ENCODE data around the gene PPP1R16B. TPM values are rescaled to one million over a fixed set of nuclear protein-coding genes. Genes with fewer than 3 reads are reported as not detected.

PPP1R16B gene
- total RNA-seq, 1 experiment from 2014 or later: 19.8 TPM

DNA sequence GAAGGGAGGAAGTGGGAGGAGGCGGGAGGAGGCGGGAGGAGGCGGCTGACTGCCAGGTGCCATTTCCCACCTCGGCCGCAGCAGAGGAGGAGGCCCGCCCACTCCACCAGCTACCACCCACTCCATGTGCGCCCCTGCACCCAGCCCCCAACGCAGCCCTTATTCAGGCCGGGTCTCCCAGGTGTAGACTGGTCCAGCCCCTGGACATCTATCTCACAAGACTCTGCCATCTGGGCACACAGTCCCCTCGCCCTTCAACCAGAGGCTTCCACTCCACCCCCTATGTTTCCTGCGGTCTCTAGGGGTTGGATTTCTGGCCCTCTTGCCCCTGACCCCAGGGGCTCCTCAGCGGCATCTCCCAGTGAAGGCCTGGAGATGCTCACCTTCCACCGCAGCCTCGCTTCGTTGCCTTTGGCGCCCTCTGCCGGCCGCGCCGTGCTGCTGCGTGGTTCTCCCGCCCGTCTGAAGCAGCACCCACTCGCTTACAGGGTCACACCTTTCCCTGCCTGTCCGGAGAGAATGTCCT lies 88.1 kb downstream of the PPP1R16B start:
- H3K4me3 ChIP-seq (ENCODE audit: insufficient read depth, low read depth, low read length): peak overlapping the region; percentile 16; the same call in 1 of the 2 replicates

DNA sequence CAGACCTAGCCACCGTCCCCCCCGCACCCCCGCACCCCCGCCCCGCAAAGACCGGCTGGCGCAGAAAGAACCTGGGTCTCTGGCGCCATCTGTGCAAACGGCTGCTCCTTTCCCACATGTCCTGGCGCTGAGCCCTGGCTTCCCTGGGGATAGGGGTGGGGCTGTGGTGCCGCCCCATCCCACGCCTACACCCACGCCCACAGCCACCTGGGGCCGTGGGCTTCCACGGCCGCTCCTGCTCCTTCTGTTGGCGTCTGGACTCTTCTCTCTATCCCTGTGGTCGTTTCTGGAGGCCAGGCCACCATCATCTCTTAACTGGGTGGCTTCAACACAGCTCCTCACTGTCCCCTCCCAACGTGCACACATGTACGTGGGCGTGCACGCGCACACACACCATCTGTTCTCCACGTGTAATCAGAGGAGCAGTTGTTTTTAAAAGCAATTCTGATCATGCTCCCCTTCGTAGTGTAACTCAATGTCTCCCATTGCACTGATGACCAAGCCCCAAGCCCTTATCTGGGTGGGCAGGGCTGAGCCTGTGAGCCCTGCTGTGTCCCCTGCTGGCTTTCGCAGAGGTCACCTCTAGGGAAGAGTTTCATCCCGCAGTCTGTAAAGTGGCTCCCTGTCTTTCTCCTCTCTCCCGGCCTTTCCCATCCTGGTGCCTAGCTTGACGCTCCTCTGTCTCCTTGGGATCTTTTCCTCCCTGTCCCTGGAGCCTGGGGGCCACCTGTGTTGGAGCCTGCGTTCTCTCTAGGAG lies 88.8 kb downstream of the PPP1R16B start:
- no peak overlapping the region for H3K4me3 ChIP-seq (ENCODE audit: insufficient read depth, low read depth, low read length)
- H3K27me3 ChIP-seq (ENCODE audit: control insufficient read depth, insufficient read depth, low read length): no peaks in the 10 kb centered on the region
- H3K36me3 ChIP-seq (replicated peaks; ENCODE audit: control insufficient read depth, insufficient read depth, low read length): no peaks in the 10 kb centered on the region; the same call in 1 of the 2 replicates
- peak; percentile 48 for DNase-seq

More for the DNA sequence above, 88.1 kb downstream of the PPP1R16B start:
- peak; percentile 96 for DNase-seq
- no peaks in the 10 kb centered on the region; the same call in 1 of the 2 replicates for H3K36me3 ChIP-seq (replicated peaks; ENCODE audit: control insufficient read depth, insufficient read depth, low read length)
- H3K27me3 ChIP-seq (ENCODE audit: control insufficient read depth, insufficient read depth, low read length): no peaks in the 10 kb centered on the region

- H3K27me3 ChIP-seq (ENCODE audit: control insufficient read depth, insufficient read depth, low read length): no peaks in the 10 kb centered on the region
- DNase-seq: no peak
- no peak overlapping the region for H3K4me3 ChIP-seq (ENCODE audit: insufficient read depth, low read depth, low read length)
- H3K36me3 ChIP-seq (replicated peaks; ENCODE audit: control insufficient read depth, insufficient read depth, low read length): no peaks in the 10 kb centered on the region; the same call in 1 of the 2 replicates
These were observed 89.8 kb downstream of the PPP1R16B start for GRCh38 chr20:38895098-38895949.

DNA sequence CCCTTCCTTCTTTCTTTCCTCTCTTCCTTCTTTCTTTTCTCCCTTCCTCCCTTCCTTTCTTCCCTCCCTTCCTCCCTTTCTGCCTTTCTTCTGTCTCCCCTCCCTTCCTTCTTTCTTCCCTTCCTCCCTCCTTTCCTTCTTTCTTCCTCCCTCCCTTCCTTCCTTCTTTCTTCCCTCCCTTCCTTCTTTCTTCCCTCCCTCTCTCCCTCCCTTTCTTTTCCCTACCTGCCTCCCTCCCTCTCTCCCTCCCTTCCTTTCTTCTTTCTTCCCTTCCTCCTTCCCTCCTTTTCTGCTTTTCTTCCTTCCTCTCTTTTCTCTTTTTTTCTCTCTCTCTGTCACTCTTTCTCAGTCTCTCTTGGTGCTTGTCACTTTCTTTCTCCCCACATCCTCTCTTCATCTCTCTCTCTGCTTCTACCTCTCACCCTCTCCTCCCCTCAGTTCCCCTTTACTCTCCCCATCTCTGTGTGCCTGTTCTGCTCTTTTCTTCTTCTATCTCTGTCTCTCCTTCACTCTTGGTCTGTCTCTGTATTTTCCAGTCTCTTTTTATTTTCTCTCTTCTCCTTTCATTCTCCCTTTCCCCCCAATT lies 90.6 kb downstream of the PPP1R16B start:
- DNase-seq: no peak
- Histone ChIP-seq H3K4me3 (ENCODE audit: insufficient read depth, low read depth, low read length) (no peak overlapping the region), H3K36me3 (replicated peaks; ENCODE audit: control insufficient read depth, insufficient read depth, low read length) (no peaks in the 10 kb centered on the region; the same call in 1 of the 2 replicates), H3K27me3 (ENCODE audit: control insufficient read depth, insufficient read depth, low read length) (no peaks in the 10 kb centered on the region)

DNA sequence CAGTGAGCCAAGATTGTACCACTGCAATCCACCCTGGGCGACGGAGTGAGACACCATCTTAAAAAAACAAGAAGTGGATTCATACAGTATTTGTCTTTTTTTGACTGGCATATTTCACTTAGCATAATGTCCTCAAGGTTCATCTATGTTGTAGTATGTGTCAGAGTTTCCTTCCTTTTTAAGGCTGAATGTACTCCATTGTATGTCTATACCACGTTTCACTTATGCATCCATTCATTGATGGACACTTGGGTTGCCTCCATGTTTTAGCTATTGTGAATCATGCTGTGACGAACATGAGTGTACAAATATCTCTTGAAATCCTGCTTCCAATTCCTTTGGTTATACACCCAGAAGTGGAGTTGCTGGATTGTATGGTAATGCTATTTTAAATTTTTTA lies 91.8 kb downstream of the PPP1R16B start:
- no peak for DNase-seq

DNA sequence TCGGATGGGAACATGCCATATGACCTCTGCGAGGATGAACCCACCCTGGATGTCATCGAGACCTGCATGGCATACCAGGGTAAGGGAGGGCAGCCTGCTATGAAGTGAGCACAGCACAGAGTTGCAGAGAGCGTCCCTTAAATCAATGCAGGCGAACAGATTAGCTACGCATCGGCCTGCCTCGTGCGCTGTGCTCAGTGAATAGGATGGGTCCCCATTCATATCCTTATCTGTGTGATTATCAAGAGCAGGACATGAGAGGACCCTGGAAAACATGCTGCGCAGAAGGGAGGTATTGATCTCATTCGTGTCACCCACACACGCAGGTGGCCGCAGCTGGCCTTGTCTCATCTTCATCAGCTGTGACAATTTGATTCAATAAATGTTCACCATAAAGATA lies 95.1 kb downstream of the PPP1R16B start:
- Histone ChIP-seq H3K27me3 (ENCODE audit: control insufficient read depth, insufficient read depth, low read length) (no peaks in the 10 kb centered on the region), H3K36me3 (replicated peaks; ENCODE audit: control insufficient read depth, insufficient read depth, low read length) (peaks cover 13% of the 10 kb centered on the region), H3K4me3 (ENCODE audit: insufficient read depth, low read depth, low read length) (no peak overlapping the region)
- no peak for DNase-seq

More for the DNA sequence above, 91.8 kb downstream of the PPP1R16B start:
- no peak overlapping the region for H3K4me3 ChIP-seq (ENCODE audit: insufficient read depth, low read depth, low read length)
- H3K27me3 ChIP-seq (ENCODE audit: control insufficient read depth, insufficient read depth, low read length): no peaks in the 10 kb centered on the region
- peaks cover 1% of the 10 kb centered on the region; the same call in 1 of the 2 replicates for H3K36me3 ChIP-seq (replicated peaks; ENCODE audit: control insufficient read depth, insufficient read depth, low read length)

GRCh38 chr20:38902601-38903000 lies 97.1 kb downstream of the PPP1R16B start:
- DNase-seq: no peak
- Histone ChIP-seq H3K4me3 (ENCODE audit: insufficient read depth, low read depth, low read length) (no peak overlapping the region), H3K36me3 (replicated peaks; ENCODE audit: control insufficient read depth, insufficient read depth, low read length) (peaks cover 13% of the 10 kb centered on the region), H3K27me3 (ENCODE audit: control insufficient read depth, insufficient read depth, low read length) (no peaks in the 10 kb centered on the region)

GRCh38 chr20:38903335-38903734 lies 97.8 kb downstream of the PPP1R16B start:
- no peak overlapping the region for H3K4me3 ChIP-seq (ENCODE audit: insufficient read depth, low read depth, low read length)
- H3K36me3 ChIP-seq (replicated peaks; ENCODE audit: control insufficient read depth, insufficient read depth, low read length): peaks cover 18% of the 10 kb centered on the region
- DNase-seq: no peak
- no peaks in the 10 kb centered on the region for H3K27me3 ChIP-seq (ENCODE audit: control insufficient read depth, insufficient read depth, low read length)

DNA sequence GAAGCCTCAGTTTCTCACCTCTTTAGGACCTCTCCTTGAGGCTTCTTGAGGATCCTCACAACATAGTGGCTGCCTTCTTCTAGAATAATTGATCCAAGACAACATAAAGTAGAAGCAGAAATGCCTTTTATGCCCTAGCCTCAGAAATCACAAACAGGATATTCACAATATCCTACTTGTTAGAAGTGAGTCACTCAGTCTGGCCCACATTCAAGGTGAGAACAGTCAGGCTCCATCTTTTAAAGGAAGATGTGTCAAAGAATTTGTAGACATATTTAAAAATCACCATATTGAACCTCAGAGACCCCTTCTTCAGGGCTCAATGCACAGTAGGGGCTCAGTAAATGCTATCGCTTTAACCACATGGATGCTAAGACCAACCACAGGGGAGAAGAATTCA lies 99.9 kb downstream of the PPP1R16B start:
- Histone ChIP-seq H3K27me3 (ENCODE audit: control insufficient read depth, insufficient read depth, low read length) (no peaks in the 10 kb centered on the region), H3K4me3 (ENCODE audit: insufficient read depth, low read depth, low read length) (no peak overlapping the region), H3K36me3 (replicated peaks; ENCODE audit: control insufficient read depth, insufficient read depth, low read length) (peaks cover 18% of the 10 kb centered on the region)
- no peak for DNase-seq

GRCh38 chr20:38907918-38908677 lies 102.6 kb downstream of the PPP1R16B start:
- Histone ChIP-seq H3K36me3 (replicated peaks; ENCODE audit: control insufficient read depth, insufficient read depth, low read length) (peaks cover 14% of the 10 kb centered on the region), H3K27me3 (ENCODE audit: control insufficient read depth, insufficient read depth, low read length) (no peaks in the 10 kb centered on the region), H3K4me3 (ENCODE audit: insufficient read depth, low read depth, low read length) (no peak overlapping the region)
- DNase-seq: no peak

DNA sequence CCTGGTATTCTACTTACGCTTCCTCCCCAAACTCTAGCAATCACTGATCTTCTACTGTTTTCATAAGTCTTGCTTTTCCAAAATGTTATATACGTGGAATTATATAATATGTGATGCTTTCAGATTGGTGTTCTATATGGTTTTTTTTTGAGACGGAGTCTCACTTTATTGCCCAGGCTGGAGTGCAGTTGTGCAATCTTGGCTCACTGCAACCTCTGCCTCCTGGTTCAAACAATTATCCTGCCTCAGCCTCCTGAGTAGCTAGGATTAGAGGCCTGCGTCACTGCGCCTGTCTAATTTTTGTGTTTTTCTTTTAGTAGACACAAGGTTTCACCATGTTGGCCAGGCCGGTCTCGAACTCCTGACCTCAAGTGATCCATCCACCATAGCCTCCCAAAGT lies 109.9 kb downstream of the PPP1R16B start:
- no peak for DNase-seq
- Histone ChIP-seq H3K27me3 (ENCODE audit: control insufficient read depth, insufficient read depth, low read length) (no peaks in the 10 kb centered on the region), H3K4me3 (ENCODE audit: insufficient read depth, low read depth, low read length) (no peak overlapping the region), H3K36me3 (replicated peaks; ENCODE audit: control insufficient read depth, insufficient read depth, low read length) (no peaks in the 10 kb centered on the region; the same call in none of the 2 replicates)

DNA sequence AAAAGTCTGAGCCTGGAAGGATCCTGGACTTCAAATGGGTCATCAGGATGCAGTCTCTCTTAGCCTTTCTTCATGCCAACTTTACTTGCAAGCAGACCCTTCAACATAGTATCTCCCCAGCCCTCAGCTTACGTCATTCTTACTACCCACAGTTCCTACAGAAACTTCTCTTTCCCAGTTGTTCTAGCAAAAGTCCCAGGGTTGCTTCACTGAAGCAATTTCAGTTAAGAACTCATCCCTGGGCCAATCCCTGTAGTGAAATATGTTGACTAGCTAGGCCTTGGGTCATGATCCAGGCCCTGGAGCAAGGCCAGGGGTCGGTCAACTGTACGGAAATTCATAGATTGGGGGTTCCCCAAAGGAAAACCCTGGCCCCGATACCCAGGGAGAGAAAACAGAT lies 112.2 kb downstream of the PPP1R16B start:
- no peak for DNase-seq
- H3K36me3 ChIP-seq (replicated peaks; ENCODE audit: control insufficient read depth, insufficient read depth, low read length): peaks cover 1% of the 10 kb centered on the region

GRCh38 chr20:38918172-38918571 lies 112.7 kb downstream of the PPP1R16B start:
- no peak for DNase-seq

More for the DNA sequence above, 112.2 kb downstream of the PPP1R16B start:
- H3K27me3 ChIP-seq (ENCODE audit: control insufficient read depth, insufficient read depth, low read length): no peaks in the 10 kb centered on the region
- no peak overlapping the region for H3K4me3 ChIP-seq (ENCODE audit: insufficient read depth, low read depth, low read length)

DNA sequence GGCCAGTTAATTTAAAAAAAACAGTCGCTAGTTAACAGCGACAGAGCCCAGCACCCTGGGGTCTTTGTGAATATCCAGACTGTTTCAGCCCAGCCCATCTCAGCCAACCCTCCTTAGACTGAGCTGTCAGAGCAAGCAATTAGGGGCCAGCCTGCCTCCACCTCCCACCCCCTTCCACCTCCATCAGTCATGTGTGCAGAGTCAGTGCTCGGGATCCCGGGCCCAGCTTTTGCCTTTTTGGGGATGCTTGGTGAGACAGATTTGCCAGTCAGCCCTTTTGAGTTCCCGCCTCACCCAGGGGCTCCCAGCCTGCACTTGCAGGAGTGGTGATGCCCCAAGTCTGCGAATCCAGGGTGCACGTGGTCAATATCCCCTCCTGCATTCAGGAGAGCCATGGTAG lies 114.2 kb downstream of the PPP1R16B start:
- DNase-seq: no peak
- H3K36me3 ChIP-seq (replicated peaks; ENCODE audit: control insufficient read depth, insufficient read depth, low read length): peaks cover 1% of the 10 kb centered on the region; the same call in 1 of the 2 replicates
- no peak overlapping the region for H3K4me3 ChIP-seq (ENCODE audit: insufficient read depth, low read depth, low read length)
- no peaks in the 10 kb centered on the region for H3K27me3 ChIP-seq (ENCODE audit: control insufficient read depth, insufficient read depth, low read length)

More at GRCh38 chr20:38918172-38918571, 112.7 kb downstream of the PPP1R16B start:
- no peaks in the 10 kb centered on the region for H3K27me3 ChIP-seq (ENCODE audit: control insufficient read depth, insufficient read depth, low read length)
- H3K4me3 ChIP-seq (ENCODE audit: insufficient read depth, low read depth, low read length): no peak overlapping the region
- peaks cover 1% of the 10 kb centered on the region for H3K36me3 ChIP-seq (replicated peaks; ENCODE audit: control insufficient read depth, insufficient read depth, low read length)
